GM04503 (cell line): Measurements from ENCODE around the gene NIPSNAP3A.

Experiments
- DNase-seq: peaks from one replicate; pipeline ENCODE4 v3.0.0-alpha.2; 2012; ENCODE audit warnings: low read depth

Gene NIPSNAP3A

DNA sequence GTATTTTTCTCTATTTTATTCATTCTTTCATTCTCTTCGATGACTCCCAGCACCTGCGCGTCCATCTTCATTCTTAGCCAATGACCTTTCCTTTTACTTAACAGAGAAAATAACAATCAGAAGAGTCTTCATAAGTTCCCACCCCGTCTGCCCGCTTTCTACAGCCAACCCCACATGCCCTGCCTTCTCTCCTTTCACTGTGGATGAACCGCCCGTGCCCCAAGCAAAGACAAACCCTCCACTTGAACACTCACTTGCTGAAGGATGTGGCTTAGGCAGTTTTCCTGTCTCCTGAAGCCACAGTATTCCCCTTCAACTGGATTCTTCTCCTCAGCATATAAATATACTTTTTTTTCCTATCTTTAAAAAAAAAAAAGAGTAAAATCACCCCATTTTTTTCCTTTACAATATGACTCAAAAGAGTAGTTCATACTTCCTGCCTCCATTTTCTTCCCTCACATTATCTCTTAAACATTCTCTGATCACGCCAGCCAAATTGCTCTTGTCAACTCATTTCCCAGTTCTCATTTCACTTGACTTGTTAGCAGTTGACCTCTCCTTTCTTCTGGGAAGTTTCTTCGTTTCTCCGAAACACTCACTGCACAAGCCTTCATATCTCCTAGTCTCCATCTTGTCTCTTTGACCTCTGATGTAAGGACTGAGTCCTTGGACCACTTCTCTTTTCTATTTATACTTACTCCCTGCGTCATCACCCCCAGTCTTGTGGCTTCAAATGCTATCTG is 27.5 kb downstream of the NIPSNAP3A start:
- no peak for DNase-seq

DNA sequence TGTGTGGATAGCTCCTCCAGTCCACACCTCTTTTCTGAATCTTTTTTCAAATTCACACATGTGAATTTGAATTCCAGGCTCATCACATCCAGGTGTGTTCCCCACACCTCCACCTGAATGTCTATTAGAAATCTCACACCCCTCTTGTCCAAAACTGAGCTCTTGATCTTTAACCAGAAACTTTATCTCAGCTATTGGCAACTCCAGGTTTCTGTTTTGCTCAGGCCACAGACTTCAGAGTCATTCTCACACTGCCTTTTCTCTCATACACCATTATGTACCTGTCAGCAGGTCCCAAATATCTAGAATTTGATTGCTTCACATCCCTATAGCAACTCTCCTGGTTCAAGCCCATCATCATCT is 28.1 kb downstream of the NIPSNAP3A start:
- DNase-seq, result no peak

DNA sequence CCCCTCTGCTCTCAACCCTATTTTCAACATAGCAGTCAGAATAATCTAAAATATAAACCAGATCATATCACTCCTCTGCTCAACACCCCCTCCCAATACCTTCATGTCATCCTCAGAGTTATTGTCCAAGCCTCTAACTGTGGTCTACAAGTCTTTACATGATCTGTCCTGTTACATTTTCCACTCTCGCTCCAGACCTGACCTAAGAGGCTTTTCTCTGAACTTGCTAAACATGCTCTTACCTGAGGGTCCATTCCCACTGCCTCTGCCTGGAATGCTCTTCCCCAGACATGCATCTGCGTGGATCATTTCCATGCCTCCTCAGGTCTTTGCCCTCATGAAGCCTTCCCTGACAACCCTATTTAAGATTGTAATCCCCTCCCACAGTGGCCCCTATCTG is 28.5 kb downstream of the NIPSNAP3A start:
- DNase-seq, result no peak

DNA sequence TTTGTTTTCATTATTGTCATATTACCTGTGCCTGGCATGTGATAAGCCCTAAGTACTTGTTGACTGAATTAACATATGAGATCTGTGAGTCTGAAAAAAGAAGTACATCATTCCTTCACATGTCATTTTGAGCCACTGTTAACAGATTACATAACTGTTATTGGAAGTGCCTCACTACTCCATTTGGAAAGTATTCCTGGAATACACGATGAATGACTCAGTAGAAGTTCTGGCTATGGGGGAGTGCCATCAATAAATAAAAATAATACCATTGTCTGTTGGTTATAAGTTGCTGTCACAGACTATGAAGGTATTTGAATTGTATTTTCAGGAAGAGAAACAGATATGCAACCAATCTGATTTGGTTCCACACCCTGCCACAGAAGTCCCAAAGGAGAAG is 29.3 kb downstream of the NIPSNAP3A start:
- DNase-seq, result peak; percentile 37

DNA sequence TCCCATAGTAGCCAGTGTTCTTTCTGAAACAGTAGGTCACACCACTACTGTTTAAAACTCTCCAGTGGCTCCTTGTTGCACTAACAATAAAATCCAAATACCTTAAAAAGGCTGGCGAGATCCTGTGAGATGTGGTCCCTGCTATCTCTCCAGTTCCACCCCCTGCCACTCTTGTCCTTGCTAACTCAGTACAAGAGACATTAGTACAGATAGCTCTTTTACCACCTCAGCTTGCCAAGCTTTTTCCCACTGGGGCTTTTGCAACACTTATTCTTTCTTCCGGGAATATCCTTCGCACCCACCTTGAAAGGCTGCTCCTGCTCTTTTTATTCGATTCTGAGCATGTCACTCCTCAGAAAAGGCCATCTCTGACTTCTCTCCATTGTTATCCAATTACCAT is 31.3 kb downstream of the NIPSNAP3A start:
- DNase-seq, result no peak

DNA sequence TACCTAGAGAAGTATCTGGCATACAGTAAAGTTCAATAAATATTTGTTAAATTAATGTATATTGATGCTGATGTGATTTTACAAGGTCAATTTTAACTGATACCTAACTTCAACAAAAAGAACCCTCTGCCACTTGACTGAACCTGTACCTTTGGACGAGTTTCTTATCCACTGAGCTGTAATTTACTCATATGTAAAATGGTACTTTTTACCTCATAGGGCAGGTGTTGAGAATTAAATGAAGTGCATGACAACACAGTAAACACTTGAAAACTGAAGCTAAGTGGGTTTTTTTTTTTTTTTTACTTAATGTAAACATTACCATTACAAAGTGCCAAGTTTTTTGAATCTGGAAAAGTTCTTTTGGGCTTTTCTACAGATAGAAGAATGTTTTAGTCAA is 31.9 kb downstream of the NIPSNAP3A start:
- DNase-seq, result no peak

DNA sequence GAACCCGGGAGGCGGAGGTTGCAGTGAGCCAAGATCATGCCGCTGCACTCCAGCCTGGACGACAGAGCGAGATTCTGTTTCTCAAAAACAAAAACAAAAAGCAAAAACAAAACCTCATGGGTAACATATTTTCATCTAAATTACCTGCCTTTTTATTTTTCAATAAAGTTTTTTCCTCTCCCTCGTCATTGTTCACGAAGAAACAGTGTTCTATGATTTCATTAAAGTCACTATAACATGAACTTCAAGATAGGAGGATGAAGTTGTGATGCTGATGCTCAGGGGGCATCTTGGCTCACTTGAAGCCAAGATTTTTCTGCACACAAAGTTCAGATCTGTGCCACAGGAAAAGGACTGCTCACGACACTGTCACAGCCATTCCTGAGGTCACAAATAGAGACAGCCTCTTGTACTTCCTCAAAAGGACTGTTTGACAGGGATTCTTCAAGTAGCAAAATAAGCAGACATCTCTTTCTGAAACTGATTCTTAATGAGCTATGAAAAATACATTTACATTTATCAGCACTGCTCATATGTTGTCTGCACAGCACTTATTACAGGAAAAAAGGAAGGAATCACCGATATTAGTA is 32.6 kb downstream of the NIPSNAP3A start:
- DNase-seq, result no peak

DNA sequence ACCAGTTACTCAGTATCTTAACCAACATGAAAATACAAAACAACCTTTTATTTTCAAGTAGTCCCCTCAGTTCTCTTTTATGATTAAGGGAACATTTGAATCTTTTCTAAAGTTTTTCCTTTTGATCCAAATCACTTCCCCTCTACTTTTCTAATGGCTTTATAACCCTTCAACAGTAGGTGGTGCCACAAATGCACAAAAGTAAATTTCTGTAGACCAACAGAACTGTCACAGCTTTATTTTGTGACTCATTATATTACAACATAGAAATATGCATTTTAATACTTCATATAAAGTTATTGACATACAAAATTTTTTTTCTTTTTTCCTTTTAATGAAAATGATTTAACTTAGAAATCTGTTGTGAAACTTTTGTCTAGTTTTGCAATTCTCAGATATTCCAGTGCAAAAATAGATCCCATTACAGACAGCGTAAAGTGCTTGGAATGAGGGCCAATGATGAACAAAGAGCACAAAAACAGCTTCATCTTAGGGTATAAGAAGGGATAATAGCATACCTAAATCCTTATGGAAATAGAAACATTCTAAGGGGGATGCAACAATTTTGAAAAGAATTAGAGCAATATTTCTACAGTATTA is 33.4 kb downstream of the NIPSNAP3A start:
- DNase-seq, result no peak

DNA sequence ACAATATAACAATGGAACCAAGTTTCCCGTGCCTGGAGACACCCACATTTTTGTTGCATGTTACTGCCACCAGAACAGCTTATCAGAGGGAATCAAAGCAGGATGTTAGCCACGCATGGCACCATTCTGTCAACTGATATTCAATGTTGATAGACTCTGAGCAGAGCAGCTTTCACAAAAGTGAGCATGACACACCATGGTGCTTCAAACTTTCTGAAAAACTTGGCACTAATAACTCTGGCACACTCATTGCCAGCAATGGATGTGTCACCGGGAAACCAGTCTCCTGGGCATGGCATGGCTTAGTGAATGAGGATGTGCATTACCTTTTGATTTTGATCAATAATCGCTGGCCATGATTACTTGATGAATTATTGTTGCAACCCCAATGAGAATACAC is 36.1 kb downstream of the NIPSNAP3A start:
- no peak for DNase-seq

DNA sequence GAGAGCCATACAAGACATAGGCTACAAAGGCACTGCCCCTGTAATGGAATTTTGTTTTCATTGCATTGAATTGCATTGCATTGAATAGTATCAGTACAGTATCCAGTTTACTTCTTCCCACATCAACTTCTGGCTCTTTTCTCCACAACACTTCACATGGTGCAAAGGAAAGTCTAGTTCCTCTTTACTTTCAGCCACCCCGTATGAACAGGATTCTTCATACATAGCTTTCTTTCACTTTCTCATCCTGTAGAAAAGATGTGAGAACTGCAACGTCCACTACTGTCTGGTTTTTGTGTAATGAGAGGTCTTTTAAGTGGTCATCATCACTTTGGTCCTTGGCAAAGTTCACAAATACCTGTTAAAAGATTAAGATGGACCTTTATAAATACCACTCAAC is 36.6 kb downstream of the NIPSNAP3A start:
- no peak for DNase-seq

DNA sequence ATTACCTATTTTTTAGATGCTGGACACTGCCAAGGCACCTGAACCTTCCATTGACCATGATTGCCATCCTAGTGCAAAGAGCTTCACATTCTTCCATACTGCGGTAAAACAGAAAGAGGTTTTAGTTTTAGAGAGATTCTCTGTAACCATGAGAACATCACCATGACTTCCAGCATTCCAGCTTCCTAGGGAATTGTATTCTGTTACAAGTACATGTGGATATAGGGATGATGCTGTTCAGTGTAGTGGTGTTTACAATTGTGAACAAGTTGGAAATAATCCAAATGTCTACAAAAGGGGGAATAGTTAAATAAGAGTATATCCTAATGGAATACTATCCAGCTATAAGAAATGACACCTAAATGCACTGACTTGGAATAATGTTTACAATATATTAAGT is 38.8 kb downstream of the NIPSNAP3A start:
- no peak for DNase-seq

DNA sequence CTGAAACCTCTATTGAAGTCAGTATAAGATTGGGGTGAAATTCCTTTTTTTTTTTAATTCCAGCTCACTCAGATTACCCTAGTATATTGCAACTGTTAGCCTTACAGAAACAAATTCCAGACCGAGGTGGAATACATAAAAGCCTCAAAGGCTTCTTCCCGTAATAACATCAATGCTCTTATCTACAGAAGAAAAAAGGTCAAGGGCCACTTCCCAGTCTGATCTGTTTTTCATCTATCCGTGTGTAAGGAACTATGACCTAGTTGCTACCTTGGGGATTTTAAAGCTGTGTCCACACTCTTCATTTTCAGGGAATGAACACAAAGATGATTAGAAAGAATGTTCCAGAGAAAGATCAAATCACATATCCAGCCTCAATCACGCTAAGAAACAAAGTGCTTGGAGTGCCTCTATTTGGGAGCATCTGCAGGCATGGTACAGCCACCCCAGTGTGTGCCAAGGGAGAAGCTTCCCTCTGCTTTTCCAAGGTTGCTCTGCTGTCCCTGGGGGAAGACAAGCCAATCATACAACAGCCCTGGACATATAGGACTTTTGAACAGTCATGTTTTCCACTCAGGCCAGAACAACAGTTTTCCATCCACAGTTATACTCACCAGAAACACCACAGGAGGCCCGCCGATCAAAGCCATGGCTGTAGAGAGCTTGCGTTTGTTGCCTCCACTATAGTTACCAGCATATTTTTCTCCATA is 40.0 kb downstream of the NIPSNAP3A start:
- no peak for DNase-seq

DNA sequence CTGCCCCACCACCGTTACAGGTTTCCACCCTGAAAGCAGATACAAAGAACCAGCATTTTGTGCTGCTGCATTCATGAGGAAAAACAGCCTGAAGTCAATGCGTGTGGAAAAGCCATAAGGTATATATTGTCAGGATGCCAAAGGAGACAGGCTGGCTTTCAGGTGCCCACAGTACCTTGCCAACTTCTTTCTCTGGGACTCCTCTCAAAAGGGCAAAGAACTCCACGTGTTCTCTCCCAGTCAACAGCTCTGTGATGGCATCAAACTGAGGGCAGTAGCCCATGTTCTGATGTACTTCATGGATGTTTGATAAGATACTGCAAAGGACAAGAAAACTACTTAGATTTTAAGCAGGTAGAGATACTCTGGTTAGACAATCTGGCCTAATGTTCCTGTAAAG is 40.8 kb downstream of the NIPSNAP3A start:
- no peak for DNase-seq

DNA sequence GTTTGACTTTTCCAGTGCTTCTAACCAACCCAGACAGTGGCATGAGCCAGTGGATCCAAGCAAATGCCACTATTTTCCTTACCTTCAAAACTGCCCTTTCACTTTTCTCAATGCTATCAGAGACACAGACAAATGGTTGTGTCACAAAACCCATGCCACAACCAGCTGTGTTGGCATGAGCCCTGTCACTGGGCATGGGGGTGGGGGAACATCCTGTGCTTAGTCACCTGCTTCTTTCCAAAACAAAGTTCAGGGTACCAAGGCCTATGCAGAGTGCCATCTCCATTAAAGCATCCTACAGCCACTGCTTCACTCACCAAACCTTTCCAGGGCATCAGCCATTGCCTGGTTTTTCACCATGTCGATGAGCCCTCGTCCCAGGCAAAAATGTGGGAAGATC is 46.6 kb downstream of the NIPSNAP3A start:
- no peak for DNase-seq

DNA sequence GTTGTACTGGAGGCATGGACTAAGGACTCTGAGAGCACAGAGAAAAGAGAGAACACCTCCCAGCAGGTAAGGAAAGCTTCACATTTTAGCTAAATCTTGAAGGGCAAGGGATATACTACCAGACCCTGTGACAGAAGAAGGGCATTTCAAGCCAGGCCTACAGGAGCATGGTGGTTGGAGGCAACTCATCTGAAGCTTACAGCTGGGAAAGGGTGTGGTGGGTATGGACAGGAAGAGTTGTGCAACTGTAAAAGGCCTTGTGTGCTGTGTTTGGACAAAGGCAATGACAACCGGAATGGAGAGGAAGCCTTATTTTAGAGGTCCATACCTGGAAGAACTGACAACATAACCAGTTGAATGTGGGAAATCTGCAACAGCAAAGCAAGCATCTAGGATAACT is 47.6 kb downstream of the NIPSNAP3A start:
- no peak for DNase-seq

DNA sequence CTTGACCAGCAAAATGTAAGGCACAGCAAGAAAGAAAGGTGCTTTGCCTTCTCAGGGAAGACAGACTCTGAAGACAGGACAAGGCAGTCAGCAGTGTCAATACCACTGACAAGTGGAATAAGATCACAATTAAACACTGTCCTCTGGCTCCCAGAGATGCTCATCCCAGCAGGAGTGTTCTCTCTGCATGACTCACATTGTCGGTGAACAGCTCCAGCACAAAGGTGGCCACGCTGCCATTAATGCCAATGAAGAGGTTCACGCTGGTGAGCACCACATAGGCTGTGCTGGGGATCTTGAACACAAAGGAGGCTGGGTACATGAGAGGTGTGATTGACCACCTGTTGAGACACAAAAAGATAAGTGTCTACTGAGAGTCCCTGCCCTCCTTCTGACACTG is 48.4 kb downstream of the NIPSNAP3A start:
- DNase-seq, result no peak

DNA sequence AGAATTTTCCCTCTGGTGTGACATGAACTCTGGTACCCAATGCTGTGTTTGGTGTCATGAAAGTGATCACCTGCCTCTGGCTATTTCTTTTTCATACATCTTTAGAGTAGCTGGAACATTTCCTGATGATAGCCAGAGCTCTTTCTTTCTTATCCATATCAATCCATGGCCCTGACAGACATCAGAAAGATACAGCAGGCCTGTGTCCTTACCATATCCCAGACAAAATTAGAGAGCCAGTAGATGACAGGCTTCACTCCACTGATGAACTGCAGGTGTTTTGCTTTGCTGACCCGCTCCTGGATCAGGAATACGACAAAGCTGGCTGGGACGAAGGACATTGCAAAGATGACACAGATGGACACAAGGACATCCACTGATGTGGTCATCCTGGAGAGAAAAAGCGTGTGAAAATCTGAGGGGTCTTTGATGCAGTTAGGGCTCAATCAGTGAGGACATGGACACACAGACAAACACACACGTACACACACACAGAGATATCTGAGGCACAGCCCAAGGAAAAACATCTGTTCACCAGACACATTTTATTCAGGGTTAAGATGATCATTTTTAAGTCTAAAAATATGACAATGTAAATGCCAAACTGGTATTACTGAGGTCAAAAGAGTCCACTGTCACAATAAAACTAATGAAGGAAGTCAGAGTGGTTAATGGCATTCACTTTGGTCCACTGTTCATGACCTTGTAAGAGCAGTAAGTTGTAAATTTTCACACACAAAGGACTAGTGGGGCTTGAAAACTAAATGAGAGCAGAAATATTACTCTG is 50.9 kb downstream of the NIPSNAP3A start:
- no peak for DNase-seq

DNA sequence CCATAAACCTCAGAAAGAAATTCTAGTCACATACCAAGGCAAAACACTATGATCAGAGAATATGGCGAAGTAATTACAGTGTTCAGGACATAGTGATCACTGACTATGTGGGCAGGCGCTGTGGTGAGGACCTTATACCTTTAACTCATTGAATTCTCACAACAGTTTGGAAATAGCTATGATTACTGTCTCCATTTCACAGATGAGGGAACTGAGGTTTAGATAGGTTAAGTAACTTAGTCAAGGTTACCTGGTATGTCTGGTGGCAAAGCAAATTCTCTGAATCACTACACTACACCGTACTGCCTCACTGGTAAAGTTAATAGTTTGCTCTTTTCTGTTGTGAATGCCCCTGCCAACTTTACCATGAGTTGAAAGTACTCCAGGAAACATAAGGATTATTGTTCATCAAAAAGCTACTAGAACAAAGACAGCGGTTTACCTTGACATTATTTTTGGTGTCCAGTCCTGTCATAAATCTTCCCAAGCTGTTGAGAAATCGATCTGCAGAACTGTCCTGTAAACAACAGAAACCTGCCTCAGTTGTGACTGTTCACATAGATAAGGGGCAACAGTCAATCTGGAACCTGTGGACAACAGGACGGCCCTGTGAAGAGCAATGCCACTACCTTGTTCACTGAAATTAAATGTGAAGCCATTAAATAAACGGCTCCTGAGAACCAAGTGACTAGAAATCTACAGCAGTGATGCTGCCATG is 52.7 kb downstream of the NIPSNAP3A start:
- no peak for DNase-seq

DNA sequence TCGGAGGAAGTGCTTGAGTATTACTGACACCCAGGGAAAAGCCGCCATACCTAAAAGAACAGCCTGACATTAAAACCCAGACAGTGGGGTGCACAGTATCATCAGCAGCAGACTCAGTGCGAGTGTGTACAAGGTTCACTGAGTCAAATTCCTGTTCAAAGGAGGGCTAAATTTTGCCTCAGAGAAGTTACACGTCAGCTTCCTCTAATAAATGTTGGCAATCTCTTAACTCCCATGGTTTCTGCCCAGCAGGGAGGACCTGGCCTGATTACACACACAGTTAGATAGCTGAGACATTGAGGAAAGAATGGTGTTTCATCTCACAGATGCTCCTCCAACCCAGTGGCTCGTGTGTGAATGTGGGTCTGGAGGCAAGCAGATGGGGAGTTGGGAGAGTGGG is 54.6 kb downstream of the NIPSNAP3A start:
- DNase-seq, result no peak

DNA sequence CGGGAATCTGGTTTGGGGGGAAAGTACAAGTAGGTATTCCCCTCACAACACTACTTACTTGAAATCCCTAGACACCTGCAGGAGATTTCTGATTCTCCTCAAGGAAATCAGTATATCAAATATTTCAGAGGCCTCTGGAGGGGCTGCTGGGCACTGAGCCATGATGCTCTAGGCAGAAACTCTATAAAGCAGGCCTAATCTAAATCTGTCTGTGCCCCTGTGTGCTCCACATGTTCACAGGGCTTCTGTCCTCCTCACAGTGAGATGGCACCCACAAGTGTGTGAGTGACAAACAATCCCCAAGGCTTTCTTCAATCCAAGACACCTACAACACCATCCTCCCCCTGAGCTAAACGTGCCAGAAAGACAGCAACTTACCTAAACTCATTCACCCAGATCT is 55.4 kb downstream of the NIPSNAP3A start:
- no peak for DNase-seq

DNA sequence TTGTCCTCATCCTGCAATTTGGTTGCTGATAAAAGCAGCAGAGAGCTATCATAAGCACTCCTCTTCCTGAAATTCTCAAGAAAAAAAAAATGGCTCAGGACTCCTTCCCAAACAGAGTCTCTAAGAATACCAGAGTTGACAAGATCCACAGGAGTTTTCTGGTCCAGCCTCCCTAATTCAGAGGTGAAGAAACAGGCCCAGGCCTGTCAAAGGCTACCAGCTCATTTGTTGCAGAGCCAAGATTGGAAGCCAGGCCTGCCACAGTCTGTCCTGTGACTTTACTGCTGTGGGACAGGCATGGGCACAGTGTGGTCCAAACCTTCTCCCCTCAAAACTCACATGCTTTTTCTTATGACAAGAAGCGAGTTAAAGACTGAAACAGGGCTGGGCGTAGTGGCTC is 58.0 kb downstream of the NIPSNAP3A start:
- no peak for DNase-seq
